ENCODE measurements around the gene PRKCA.

Gene PRKCA

DNA sequence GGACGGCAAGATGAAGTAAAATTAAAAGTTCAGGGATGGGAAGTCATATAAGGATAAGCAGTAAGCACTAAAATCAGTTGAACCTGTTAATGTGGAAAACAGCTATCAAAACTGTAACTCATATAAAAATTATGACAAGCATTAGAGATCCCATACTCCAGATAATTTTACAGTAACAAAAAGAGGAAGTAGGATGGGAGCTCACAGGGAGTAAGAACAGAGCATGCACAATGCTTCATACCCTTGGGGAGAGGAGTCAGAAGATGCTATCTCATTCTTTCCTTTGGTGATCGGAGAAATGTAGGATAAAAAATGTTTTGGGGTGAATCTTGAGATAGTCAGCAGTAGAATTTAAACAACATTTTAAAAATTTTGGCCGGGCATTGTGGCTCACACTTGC, 367.8 kb downstream of the PRKCA start:
- no peak for DNase-seq

DNA sequence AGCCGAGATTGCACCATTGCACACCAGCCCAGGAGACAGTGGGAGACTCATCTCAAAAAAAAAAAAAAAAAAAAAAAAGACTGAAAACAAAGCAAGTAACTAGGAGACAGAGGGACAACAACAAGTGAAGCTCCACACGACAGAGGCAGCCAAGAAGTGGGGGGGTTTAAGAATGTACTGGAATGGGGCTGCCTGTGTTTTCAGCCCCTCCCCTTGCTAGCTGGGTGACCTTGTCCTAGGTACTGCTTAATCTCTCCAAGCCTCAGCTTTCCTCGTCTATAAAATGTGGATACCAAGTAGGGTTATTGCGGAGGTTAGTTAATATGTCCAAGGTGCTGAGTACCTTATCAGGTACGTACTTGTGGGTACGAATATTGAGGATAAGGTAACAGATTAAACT, 368.7 kb downstream of the PRKCA start:
- peak; percentile 13 for DNase-seq

DNA sequence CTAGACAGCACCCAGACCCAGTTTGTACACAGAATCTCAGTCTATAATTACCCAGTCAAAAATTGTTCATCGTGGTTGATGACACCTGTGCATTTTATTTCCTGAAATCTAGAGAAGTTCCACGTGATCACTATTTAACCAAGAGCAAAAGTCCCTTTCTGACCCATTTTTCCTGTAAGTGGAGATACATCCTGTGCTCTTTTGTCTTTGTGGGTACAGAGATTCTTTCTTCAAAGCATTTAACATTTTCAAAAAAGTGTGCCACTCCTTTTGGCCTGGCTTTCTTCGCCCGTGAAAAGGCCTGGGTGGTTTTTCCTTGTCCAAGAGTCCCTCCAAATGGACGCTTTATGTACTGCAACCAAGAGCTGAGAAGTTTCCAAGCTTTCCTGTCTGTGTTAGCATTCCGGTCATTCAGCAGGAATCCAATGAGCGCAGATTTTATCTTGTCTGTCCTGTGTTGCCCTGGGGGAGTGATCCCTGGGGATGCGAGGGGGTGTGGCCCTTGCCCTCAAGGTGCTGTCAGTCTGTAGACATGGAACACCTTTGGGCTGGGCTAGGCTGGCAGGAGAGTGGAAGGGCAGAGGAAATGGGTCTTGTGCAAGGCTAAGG, 371.4 kb downstream of the PRKCA start:
- peak; percentile 86 for DNase-seq

DNA sequence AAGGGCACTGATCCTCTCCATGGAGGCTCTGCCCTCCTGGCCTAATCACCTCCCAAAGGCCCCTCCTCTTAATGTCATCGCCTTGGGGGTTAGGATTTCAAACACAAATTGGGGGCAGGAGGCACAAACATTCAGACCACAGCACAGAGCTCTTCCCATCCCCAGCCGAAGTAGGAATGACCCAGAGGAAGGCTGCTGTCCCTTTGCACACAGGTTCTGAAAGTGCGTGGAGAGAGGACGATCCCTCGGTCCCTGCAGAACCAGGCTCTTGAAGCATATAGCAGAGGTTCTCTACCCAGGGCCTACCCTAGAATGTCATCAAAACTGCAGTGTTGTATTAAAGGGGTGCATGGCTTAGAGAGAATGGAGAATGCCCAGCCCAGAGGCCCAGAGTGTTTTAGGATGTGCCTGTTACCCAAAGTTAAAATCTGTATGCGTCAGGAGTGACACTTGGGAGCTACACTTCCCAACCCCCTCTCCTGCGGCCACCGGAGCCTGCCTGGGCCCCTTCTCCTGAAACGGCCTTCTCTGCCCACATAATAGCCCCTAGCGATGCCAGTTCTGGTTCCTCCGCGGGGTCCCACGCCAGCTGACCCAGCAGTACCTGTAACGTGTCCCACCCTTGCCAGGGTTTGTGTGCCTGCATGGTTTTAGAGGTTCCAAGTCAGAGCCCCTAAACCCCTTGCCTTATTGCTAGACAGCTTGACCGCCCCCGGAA, 373.0 kb downstream of the PRKCA start:
- no peak for DNase-seq

DNA sequence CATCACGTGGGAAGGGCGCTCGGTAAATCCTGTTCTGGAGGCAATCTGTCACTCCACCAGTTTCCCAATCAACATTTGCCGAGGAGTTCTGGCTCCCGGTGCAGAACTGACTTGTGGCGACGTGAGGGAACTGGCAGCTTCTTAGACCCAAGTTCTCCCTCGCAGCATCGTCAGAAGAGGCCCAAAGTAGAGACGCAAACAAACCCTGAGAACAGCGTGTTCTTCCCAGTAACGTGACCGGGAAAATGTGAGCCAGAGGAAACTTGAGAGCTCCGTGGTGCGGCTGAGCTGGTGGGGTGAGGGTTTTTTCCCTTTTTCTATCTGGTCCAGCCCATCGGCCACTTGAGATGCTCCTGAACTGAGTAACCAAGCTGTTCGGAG, 373.6 kb downstream of the PRKCA start:
- no peak for DNase-seq

DNA sequence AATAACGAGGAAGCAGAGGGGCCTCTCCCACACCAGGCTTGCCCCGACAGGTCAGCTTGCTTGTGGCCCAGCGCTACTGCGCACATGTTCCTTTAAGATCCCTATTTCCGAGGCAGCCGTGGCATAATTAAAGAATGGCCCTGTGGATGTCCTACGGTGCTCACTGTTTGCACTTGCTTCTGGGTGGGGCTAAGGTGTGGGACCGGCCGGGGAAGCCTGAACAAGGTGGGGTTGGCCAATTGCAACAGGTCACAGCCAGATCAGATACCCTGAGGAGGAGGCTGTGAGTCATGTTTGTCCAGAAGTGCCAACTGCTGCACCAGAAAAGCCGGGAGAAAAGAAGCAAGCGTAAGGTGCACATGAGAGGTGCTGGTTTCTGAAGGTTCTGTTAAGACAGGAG, 374.0 kb downstream of the PRKCA start:
- DNase-seq: no peak

DNA sequence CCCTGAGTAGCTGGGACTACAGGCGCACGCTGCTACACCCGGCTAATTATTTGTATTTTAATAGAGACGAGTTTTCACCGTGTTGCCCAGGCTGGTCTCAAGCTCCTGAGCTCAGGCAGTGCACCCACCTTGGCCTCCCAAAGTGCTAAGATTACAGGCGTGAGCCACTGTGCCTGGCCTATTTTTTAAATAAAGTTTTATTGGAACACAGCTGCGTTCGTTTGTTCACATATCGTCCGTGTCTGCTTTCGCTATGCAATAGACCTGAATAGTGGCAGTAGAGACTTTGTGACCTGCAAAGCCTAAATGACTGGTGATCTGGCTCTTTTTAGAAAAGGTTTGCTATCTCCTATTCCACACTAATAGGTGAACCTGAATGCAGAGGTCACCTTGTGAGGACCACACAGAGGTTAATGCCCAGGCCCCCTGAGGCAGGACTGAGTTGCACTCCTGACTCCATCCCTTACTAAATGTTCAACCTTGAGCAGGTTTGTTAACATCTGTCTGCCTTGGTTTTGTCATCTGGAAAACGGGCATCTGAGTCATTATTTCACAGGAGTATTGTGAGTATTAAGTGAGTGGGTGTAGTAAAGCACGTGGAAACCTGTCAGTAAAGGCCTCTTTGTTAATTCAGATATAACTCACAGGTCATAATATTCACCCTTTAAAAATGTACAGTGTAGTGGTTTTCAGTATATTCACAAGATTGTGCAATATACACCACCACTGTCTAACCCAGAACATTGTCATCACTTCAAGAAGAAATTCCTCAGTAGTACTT, 375.0 kb downstream of the PRKCA start:
- DNase-seq: no peak

DNA sequence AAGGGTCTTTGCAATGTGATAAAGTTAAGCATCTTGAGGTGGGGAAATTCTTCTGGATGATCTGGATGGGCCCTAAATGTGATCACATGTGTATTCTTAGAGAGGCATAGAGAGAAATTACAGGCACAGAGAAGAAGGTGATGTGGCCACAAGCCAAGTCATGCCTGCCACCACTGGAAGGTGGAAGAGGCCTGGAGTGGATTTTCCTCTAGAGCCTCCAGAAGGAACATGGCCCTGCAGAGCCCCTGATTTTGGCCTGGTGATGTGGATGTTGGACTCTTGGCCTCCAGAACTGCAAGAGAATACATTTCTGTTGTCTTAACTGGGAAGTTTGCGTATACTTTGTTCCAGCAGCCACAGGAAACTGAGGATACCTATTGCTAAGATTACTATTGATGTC, 375.6 kb downstream of the PRKCA start:
- DNase-seq: no peak

DNA sequence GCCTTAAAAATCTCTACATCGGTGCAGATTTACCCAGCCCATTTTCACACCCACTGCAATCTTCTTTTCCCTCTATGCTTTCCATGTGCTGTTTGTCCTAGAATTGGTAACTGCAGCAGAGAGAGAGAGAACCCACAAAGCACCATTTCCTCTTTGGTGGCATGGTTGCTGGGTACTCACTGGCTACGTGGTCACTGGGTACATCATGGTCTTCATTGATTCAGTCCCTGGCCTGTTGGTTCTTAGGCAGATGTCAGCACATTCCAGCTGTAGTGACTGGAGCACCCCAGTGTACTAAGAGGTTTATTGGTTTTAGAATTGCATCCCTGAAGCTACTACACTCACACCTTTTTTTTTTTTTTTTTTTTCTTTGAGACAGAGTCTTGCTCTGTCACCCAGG, 376.4 kb downstream of the PRKCA start:
- no peak for DNase-seq

DNA sequence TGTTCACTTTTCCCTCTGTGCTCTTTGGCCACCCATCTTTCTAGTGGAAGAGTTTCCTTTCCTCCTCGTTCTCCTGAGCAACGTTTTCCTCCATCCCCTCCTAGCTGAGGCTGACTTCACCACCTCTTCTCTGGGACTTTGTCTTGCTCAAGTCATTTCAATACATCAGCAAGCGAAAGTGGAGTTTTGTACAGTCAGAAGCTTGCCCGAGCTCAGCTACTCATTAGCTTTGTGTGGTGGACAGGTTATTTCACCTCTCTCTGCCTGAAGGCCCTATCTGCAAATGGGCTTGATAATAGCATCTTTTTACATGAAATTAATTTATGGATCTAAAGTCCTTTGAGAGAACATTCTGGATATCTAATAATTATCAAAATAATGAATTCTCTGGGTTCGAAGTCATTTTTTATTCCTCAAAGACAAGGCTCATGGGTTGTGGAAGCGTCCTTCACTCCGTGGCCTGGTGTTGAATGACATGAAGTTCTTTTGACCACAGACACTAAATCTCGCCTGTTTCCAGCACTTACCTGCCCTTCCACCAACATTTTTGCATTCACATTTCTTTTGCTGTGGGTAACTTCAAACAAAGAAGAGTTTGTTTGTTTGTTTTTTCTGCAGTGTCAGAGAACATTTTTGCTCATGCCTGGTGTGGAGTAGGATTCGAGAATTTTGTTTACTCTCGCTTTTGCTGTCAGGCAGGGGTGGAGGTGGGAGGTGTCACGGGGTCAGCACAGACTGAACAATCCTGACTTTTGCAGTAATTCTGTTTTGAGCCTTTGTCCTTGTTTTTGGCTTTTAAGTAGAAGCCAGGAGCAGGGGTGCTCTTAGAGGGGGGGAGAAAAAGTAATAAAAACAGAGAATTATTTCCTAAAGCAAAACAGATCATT, 377.5 kb downstream of the PRKCA start:
- no peak for DNase-seq

DNA sequence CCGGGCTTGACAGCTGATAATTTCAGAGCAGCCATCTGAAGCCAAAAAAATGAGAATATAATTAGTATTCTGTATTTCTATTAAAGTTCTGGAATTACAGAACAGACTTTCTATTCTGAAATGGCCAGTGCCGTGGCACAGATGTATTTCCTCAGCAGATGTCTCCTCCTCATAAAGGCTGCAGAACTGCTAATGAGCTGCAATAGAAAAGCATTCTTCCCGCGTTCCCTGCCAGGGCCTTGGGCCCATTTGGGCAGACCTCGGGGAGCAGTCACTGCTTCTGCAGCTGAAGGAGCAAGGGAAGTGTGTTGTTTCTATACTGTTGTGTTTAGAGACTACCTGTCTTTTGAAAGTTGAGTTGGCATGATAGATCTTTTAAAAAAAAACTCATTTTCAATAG, 379.9 kb downstream of the PRKCA start:
- DNase-seq: no peak

DNA sequence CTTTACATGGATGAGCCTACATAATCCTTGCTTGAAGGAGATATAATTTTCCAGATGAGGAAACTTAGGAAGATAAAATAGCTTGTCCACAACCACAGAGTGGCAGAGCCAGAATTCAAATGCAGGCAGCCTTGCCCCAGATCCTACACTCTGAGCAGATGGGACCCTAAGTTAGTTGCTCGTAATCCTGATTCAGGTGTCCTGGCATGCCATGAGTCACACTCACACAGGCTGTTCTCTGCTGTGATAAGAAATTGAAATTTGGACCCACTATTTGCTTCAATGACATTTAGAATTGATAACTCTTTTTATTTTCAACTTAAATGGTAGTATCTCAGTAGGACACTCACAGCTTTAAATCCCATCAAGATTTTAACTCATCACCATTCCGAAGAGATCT, 381.8 kb downstream of the PRKCA start:
- DNase-seq: no peak

DNA sequence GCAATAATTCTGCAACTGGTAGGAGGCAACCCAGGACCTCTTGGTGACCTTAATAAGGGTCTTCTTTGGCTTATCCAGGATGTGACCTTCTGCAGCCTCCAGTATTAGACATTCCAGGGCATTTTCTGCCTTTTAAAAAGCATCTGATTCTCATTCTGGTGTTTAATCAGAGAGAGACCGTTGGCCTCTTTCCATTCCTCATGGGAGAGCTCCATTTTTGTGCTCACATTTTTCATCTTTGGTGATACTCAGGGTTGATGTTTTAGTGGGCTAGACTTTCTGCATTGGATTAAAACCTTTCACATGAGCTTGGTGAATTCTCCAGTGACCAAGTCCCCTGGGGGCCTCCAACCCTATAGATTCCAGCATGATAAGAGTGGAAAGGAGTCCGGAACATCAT, 382.3 kb downstream of the PRKCA start:
- no peak for DNase-seq

DNA sequence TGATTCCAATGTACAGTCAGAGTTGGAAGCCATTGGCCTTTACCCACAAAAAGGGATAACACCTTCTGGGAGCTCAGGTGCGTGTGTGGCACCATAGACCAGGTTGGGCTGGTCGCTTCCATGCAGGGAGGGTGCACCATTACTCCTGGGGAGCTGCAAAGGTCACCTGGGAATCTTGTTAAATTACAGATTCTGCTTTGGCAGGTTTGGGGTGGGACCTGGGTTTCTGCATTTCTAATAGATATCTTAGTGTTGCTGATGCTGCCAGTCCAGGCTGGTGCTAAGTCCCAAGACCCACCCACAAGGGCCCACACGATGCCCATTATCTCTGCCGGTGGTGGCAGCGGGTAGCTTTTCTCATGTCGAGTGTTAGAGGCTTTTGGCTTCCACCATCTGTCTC, 384.2 kb downstream of the PRKCA start:
- DNase-seq: no peak

DNA sequence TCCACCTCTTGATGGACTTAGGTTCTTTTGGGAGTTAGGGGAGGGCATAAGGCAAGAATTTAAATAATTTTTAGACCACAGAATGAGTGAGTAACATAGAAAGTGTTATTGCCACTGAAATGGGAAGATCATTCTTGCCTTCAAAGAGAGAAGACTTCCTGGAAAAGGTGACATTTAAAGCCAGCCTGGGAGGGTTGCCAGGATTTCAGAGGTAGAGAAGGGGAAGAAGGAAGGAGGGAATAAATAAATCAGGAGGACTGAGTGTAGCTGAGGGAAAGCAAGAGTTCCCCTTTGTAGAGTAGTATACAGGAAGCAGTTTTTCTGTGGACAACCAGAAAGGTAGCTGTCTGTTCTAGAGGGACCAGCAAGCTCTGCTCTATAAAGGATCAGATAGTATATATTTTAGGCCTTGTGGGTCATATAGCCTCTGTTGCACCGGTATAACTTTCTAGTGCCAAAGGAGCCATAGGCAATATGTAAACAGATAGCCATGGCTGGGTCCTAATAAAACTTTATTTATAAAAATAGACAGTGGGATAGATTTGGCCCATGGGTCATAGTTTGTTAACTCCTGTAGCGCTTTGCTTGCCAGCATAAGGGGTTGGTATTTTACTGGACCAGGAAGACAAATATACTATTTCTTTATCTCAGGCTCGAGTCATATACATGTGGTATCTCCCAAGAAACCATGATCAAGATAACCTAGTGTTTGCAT, 385.3 kb downstream of the PRKCA start:
- no peak for DNase-seq

DNA sequence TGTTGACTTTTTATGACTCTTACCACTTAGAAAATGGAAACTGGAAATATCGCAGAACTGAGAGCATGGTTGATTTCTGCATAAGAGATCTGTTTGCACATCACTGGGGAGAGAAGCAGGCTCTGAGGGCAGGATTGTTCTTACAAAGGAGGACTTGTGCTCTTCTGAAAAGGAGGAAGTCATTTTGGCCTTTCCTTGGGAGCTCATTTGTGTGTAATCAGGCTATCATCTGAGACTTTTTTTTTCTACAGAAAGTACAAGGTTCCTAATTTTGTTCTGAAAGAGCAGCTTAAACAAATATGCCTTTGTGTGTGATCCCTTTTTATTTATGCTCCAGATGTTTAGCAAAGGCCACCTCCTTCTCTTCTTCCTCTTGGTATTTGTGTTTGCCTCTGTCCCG, 386.8 kb downstream of the PRKCA start:
- no peak for DNase-seq

DNA sequence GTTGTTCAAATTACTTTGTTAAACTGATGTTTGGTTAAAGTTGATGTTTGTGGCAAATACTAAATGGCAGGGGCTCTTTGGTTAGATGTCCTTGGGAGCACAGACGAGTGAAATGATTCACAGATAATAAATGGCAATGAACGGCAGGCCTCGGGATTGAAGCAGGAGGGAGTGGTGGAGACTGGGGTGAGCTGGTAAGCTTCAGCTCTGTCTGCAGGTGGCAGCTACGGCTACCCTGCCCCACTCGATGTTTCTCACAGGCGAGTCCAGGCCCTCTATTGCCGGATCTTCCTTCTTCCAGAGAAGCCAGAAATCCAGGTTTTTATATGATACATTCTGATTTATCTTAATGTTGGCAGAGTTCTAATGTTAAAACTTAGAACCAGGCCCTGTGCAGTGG, 387.8 kb downstream of the PRKCA start:
- DNase-seq: no peak

DNA sequence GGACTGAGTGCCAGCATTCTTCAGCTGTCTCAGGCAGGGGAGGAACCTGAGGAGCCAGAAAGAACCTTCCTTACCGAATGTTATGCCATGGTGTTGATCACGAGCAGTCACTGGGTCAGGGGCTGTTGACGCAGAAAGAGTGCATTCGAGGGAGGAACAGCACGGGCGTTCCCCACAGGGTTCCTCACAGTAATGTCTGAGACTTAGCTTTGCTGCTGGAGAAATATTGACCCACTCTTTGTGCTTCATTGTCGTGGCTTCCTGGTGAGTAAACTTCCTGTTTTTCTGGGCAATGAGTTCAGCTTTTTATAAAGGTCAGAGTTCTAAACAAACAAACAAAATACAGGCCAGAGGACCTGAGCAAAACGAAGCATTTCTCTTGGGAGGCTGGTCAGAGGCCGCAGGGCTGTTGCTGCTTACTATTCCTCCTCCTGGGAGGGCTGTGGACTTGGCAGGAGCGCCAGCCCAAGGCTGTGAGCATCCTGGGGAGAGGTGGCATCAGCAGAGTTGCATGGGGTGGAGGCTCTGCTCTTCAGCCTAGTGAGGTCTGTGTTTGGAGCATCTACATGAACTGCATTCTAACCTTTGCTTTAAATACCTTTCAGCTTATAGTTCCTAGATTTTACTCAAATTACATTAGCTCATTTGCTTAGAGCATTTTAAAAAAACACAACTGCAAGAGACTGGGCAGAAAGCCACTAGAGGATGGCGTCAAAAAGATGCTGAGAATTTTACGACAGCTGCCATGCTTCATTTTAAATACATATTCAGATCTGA, 389.4 kb downstream of the PRKCA start:
- DNase-seq: no peak

DNA sequence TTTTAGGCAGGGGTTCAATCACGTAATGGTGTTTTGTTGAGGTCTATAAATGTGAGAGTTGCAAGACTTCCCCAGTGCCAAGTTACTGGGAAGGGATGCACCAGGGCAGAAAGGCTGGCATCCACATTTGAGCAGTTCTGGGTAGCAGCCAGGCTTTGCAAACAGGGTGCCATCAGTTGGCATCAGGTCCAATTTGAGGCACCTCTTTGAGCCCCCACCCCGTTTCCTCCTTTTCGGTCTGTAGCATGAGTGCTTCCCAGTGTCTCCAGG, 389.9 kb downstream of the PRKCA start:
- no peak for DNase-seq

DNA sequence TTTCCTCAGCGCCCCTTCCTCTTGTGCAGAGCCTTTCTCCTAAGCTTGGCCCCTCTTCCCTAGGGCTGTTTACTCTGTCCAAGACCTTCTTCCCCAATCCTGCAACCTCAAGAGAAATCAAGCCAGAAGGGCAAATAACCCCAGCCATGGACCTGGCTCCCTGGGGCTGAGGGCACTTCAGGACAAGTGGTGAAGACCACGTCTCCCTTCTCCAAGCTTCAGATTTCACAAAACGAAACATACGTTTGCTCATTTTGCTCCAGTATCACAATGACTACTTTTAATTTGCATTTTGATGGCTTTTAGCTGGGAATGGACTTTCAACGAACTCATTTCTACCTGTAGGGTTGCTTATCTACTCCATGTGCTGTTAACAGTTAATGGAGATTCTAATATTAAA, 392.7 kb downstream of the PRKCA start:
- DNase-seq: no peak

DNA sequence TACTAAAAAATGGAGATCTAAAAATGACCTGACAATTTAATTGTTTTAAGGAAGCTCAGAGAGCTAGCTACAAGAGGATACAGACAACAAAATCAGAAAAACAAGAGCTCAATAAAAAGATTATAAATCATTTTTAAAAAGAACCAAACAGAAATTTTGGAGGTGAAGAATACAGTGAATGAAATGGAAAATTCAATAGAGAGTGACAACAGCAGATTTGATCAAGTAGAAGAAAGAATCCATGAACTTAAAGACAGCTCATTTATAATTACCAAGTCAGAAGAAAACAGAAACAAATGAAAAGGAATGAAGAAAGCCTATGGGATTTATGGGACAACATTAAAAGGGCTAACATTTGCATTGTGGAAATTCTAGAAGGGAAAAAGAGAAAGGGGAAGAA, 395.9 kb downstream of the PRKCA start:
- no peak for DNase-seq

DNA sequence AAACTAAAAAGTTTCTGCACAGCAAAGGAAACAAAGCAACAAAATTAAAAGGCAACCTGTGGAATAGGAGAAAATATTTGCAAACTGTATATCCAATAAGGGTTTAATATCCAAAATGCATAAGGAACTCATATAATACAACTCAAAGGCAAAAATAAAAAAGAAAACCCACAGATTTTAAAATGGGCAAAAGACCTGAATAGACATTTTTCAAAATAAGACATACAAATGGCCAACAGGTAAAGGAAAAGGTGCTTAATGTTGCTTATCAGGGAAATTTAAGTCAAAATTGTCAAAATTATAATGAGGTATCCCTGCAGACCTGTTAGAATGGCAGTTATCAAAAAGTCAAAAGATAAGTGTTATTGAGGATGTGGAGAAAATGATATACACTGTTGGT, 399.0 kb downstream of the PRKCA start:
- no peak for DNase-seq

Data from central memory CD4-positive, alpha-beta T cell (primary cell).